GM19043 (cell line): ENCODE data around the gene MORN1.
A peak's percentile ranks its signal among the peaks of the same experiment; 100 is the strongest.

ENCODE experiments used
- ATAC-seq: cut with Tn5 transposase; IDR thresholded peaks from one replicate; pipeline ENCODE4 v1.9.1; 2021; ENCODE audit warnings: low read depth; ENCODE audit not compliant: unreplicated experiment

MORN1 gene

GRCh38 chr1:2312160-2312514 lies 79.2 kb downstream of the MORN1 start:
- no peak for ATAC-seq

- ATAC-seq = peak; percentile 51
Observed at GRCh38 chr1:2311184-2312032, 79.9 kb downstream of the MORN1 start.

GRCh38 chr1:2310332-2311183 lies 80.8 kb downstream of the MORN1 start:
- ATAC-seq = no peak

GRCh38 chr1:2308844-2309243 lies 82.5 kb downstream of the MORN1 start:
- ATAC-seq = no peak

- no peak for ATAC-seq
Observed at GRCh38 chr1:2307972-2308371, 83.4 kb downstream of the MORN1 start.

- no peak for ATAC-seq
Observed at GRCh38 chr1:2307064-2307605, 84.2 kb downstream of the MORN1 start.

- ATAC-seq = no peak
Observed at GRCh38 chr1:2306151-2306978, 85.0 kb downstream of the MORN1 start.

GRCh38 chr1:2304921-2305681 lies 86.3 kb downstream of the MORN1 start:
- ATAC-seq = no peak

- ATAC-seq = no peak
Observed at GRCh38 chr1:2304282-2304681, 87.1 kb downstream of the MORN1 start.

- ATAC-seq = no peak
Observed at GRCh38 chr1:2303781-2304180, 87.6 kb downstream of the MORN1 start.

- no peak for ATAC-seq
Observed at GRCh38 chr1:2303016-2303775, 88.2 kb downstream of the MORN1 start.

- ATAC-seq = no peak
Observed at GRCh38 chr1:2302292-2302925, 88.9 kb downstream of the MORN1 start.

- no peak for ATAC-seq
Observed at GRCh38 chr1:2301607-2302291, 89.6 kb downstream of the MORN1 start.

GRCh38 chr1:2300851-2301606 lies 90.3 kb downstream of the MORN1 start:
- peak; percentile 30 for ATAC-seq

- ATAC-seq = peak; percentile 84
Observed at GRCh38 chr1:2300004-2300771, 91.2 kb downstream of the MORN1 start.

- no peak for ATAC-seq
Observed at GRCh38 chr1:2299131-2299627, 92.2 kb downstream of the MORN1 start.
